IMR-90 (cell line): ENCODE data around the gene RAB3IL1. TPM values are rescaled to one million over a fixed set of nuclear protein-coding genes. Genes with fewer than 3 reads are reported as not detected.
A peak's percentile ranks its signal among the peaks of the same experiment; 100 is the strongest.

Experiments used
- ATAC-seq: fragments of 200-7000 bp; cut with Tn5 transposase; 2 replicates; pipeline ENCODE4 v1.9.1; 2020; ENCODE audit warnings: low read depth, mild to moderate bottlenecking, moderate library complexity
- BruUV-seq: library from RNA; stranded (reverse); fragments of 400-500 nt; replicated peaks from 2 replicates; lab custom pipeline; 2021; lab: Mats Ljungman, UMichigan
- CTCF ChIA-PET: fragments of 300-600 bp; formaldehyde crosslinking; extraction: SDS; loops from one replicate; lab custom pipeline; 2021; ENCODE audit warnings: antibody characterized with exemption; lab: Yijun Ruan, JAX
- POLR2A ChIA-PET: fragments of 300-600 bp; sonication (Branson Sonifier 250); formaldehyde crosslinking; loops from one replicate; lab custom pipeline; 2022; ENCODE audit warnings: antibody characterized with exemption; ENCODE audit not compliant: unreplicated experiment; lab: Charles Lee
- DNase-seq: peaks from one replicate; pipeline ENCODE4 v3.0.0; 2013
- H2AFZ ChIP-seq: replicated peaks from 2 replicates; pipeline ENCODE3; 2013; ENCODE audit warnings: low read length, mild to moderate bottlenecking; ENCODE audit not compliant: poor library complexity
- H2AK5ac ChIP-seq: 2 replicates; pipeline ENCODE4 v1.6.1; 2013; ENCODE audit warnings: low read depth, low read length, inconsistent platforms
- H2AK9ac ChIP-seq: replicated peaks from 2 replicates; pipeline ENCODE3; 2013; ENCODE audit warnings: mild to moderate bottlenecking, low read depth, low read length, moderate library complexity; ENCODE audit not compliant: poor library complexity
- H2BK120ac ChIP-seq: 2 replicates; pipeline ENCODE4 v1.6.1; 2013; ENCODE audit warnings: low read depth, low read length, inconsistent platforms
- H2BK15ac ChIP-seq: 3 replicates; pipeline ENCODE4 v1.6.1; 2013; ENCODE audit warnings: low read depth, low read length, inconsistent platforms
- H2BK20ac ChIP-seq: 2 replicates; pipeline ENCODE4 v1.6.1; 2013; ENCODE audit warnings: low read depth, mild to moderate bottlenecking, inconsistent platforms, low read length, moderate library complexity
- H2BK5ac ChIP-seq: 2 replicates; pipeline ENCODE4 v1.6.1; 2013; ENCODE audit warnings: mild to moderate bottlenecking, low read depth, low read length, inconsistent platforms; ENCODE audit not compliant: poor library complexity, severe bottlenecking
- H3K14ac ChIP-seq: replicated peaks from 2 replicates; pipeline ENCODE4 v1.6.1; 2013; ENCODE audit warnings: low read depth, low read length, inconsistent platforms
- H3K18ac ChIP-seq: 2 replicates; pipeline ENCODE4 v1.6.1; 2013; ENCODE audit warnings: low read depth, low read length, control low read depth
- H3K23ac ChIP-seq: 2 replicates; pipeline ENCODE4 v1.6.1; 2013; ENCODE audit warnings: low read depth, low read length, inconsistent platforms
- H3K27ac ChIP-seq: 2 replicates; pipeline ENCODE4 v1.5.1; 2013; ENCODE audit warnings: mild to moderate bottlenecking, control low read depth, low read length; ENCODE audit not compliant: insufficient read depth
- H3K27me3 ChIP-seq: 2 replicates; pipeline ENCODE4 v1.6.1; 2013; ENCODE audit warnings: low read length; ENCODE audit not compliant: control insufficient read depth, insufficient read depth
- H3K36me3 ChIP-seq: 2 replicates; pipeline ENCODE4 v1.6.1; 2013; ENCODE audit warnings: low read length, mixed read lengths; ENCODE audit not compliant: control insufficient read depth, insufficient read depth
- H3K4ac ChIP-seq: 2 replicates; pipeline ENCODE4 v1.6.1; 2013; ENCODE audit warnings: low read depth, low read length, inconsistent platforms
- H3K4me1 ChIP-seq: 2 replicates; pipeline ENCODE4 v1.6.1; 2013; ENCODE audit warnings: low read length, mixed read lengths; ENCODE audit not compliant: control insufficient read depth, insufficient read depth
- H3K4me2 ChIP-seq: 2 replicates; pipeline ENCODE4 v1.6.1; 2013; ENCODE audit warnings: low read depth, mild to moderate bottlenecking, control low read depth, low read length, moderate library complexity
- H3K4me3 ChIP-seq: 2 replicates; pipeline ENCODE4 v1.5.1; 2013; ENCODE audit warnings: low read depth, mild to moderate bottlenecking, control low read depth, low read length, moderate library complexity; ENCODE audit not compliant: insufficient read depth
- H3K56ac ChIP-seq: 2 replicates; pipeline ENCODE4 v1.6.1; 2013; ENCODE audit warnings: low read length, inconsistent platforms; ENCODE audit not compliant: insufficient read depth; ENCODE audit errors: extremely low read depth
- H3K79me1 ChIP-seq, 2 experiments: 2 replicates each; pipeline ENCODE4 v1.6.1; 2013; ENCODE audit warnings: low read length in 2 of 2, inconsistent platforms in 1 of 2, low read depth in 1 of 2
- H3K9ac ChIP-seq: 2 replicates; pipeline ENCODE4 v1.6.1; 2013; ENCODE audit warnings: low read depth, low read length, control low read depth
- H3K9me1 ChIP-seq: 2 replicates; pipeline ENCODE4 v1.6.1; 2013; ENCODE audit warnings: low read length, inconsistent platforms; ENCODE audit not compliant: insufficient read depth
- H3K9me3 ChIP-seq: 2 replicates; pipeline ENCODE4 v1.6.1; 2013; ENCODE audit warnings: low read length; ENCODE audit not compliant: control insufficient read depth, insufficient read depth
- H4K20me1 ChIP-seq: 2 replicates; pipeline ENCODE4 v1.6.1; 2013; ENCODE audit warnings: low read length, inconsistent platforms; ENCODE audit not compliant: insufficient read depth
- H4K5ac ChIP-seq: 2 replicates; pipeline ENCODE4 v1.6.1; 2013; ENCODE audit warnings: mild to moderate bottlenecking, low read depth, low read length, control low read depth
- H4K8ac ChIP-seq, 2 experiments: 2 replicates each; pipeline ENCODE4 v1.6.1; 2013; ENCODE audit warnings: low read depth in 2 of 2, low read length in 2 of 2, control low read depth in 1 of 2, inconsistent platforms in 1 of 2
- H4K91ac ChIP-seq: 2 replicates; pipeline ENCODE4 v1.6.1; 2013; ENCODE audit warnings: low read depth, low read length, inconsistent platforms; ENCODE audit not compliant: insufficient read depth
- BHLHE40 ChIP-seq: fragments of 150-350 bp; IDR thresholded peaks from 2 replicates; pipeline ENCODE4 v1.6.1; 2016; ENCODE audit warnings: mild to moderate bottlenecking, low read depth, low read length
- CEBPB ChIP-seq: IDR thresholded peaks from 2 replicates; pipeline ENCODE4 v1.6.1; 2012; ENCODE audit warnings: low read depth, low read length, improper control_type of control experiment
- CHD1 ChIP-seq: IDR thresholded peaks from 2 replicates; pipeline ENCODE4 v1.6.1; 2012; ENCODE audit warnings: low read depth, low read length, improper control_type of control experiment
- FOS ChIP-seq: fragments of 150-350 bp; IDR thresholded peaks from 2 replicates; pipeline ENCODE4 v1.6.1; 2016; ENCODE audit warnings: low read depth, low read length
- MAFK ChIP-seq: IDR thresholded peaks from 2 replicates; pipeline ENCODE4 v1.6.1; 2012; ENCODE audit warnings: low read depth, low read length, improper control_type of control experiment
- MAZ ChIP-seq: IDR thresholded peaks from 2 replicates; pipeline ENCODE4 v1.6.1; 2012; ENCODE audit warnings: low read depth, mild to moderate bottlenecking, low read length, improper control_type of control experiment, moderate library complexity, borderline replicate concordance
- MXI1 ChIP-seq: IDR thresholded peaks from 2 replicates; pipeline ENCODE4 v1.6.1; 2012; ENCODE audit warnings: low read depth, mild to moderate bottlenecking, low read length, moderate library complexity, borderline replicate concordance
- NFE2L2 ChIP-seq: fragments of 150-350 bp; IDR thresholded peaks from 2 replicates; pipeline ENCODE4 v1.6.1; 2016; ENCODE audit warnings: low read depth, mild to moderate bottlenecking, low read length
- POLR2A ChIP-seq: IDR thresholded peaks from 2 replicates; pipeline ENCODE4 v1.6.1; 2012; ENCODE audit warnings: mild to moderate bottlenecking, low read depth, low read length
- RAD21 ChIP-seq: IDR thresholded peaks from 2 replicates; pipeline ENCODE4 v1.6.1; 2012; ENCODE audit warnings: low read length, improper control_type of control experiment
- RFX5 ChIP-seq: IDR thresholded peaks from 2 replicates; pipeline ENCODE4 v1.8.0; 2012; ENCODE audit warnings: low read depth, mild to moderate bottlenecking, low read length, moderate library complexity
- SMC3 ChIP-seq: fragments of 150-350 bp; IDR thresholded peaks from 2 replicates; pipeline ENCODE4 v1.6.1; 2016; ENCODE audit warnings: low read depth, mild to moderate bottlenecking, antibody characterized with exemption, low read length, moderate library complexity
- WGBS, 2 experiments: methylation state at CpG; one replicate each; pipeline versions ENCODE4 v1.1.5 to v1.1.7; 2013; ENCODE audit warnings: missing lambda C conversion rate in 2 of 2; ENCODE audit not compliant: insufficient read length in 1 of 2; ENCODE audit errors: extremely low coverage in 2 of 2; 5-methylcytosine and 5-hydroxymethylcytosine counted together
- dilution Hi-C: fragments of 300-500 bp; cut with HindIII; formaldehyde crosslinking; loops from one replicate; pipeline ENCODE4 v1.14.3; 2018; ENCODE audit warnings: low sequenced_read_pairs; ENCODE audit not compliant: unreplicated experiment
- in situ Hi-C: fragments of 300-500 bp; cut with MboI; formaldehyde crosslinking; loops from 3 replicates; pipeline ENCODE4 v1.14.3; 2019; ENCODE audit warnings: low sequenced_read_pairs, inconsistent platforms, mixed read lengths
- intact Hi-C: fragments of 100-400 bp; cut with micrococcal nuclease; formaldehyde crosslinking; loops from 2 replicates; pipeline ENCODE4 v1.10.0; 2022
- polyA plus RNA-seq, 3 experiments: library from polyadenylated mRNA; depleted of rRNA; stranded (reverse); fragments of >200 nt; gene quantifications; 2 replicates each; pipeline ENCODE4 v1.2.3, GENCODE V29; 2012; ENCODE audit warnings: low replicate concordance in 1 of 3
- total RNA-seq: library from RNA; depleted of rRNA; stranded (reverse); fragments of >200 nt; gene quantifications from 2 replicates; pipeline ENCODE4 v1.2.3, GENCODE V29; 2012
- TF ChIP-seq, protein P1 (sequence below): fragments of 150-350 bp; IDR thresholded peaks from 2 replicates; pipeline ENCODE4 v1.6.1; 2017; ENCODE audit warnings: mild to moderate bottlenecking, antibody characterized with exemption, low read length, low read depth
- TF ChIP-seq, protein P2 (sequence below): fragments of 150-350 bp; IDR thresholded peaks from 2 replicates; pipeline ENCODE4 v1.6.1; 2016; ENCODE audit warnings: low read depth, mild to moderate bottlenecking, low read length, moderate library complexity, borderline replicate concordance
- TF ChIP-seq, protein P3 (sequence below): conservative IDR thresholded peaks from 2 replicates; pipeline ENCODE4 v1.5.1; 2012; ENCODE audit warnings: mild to moderate bottlenecking, low read depth, low read length, improper control_type of control experiment

The RAB3IL1 gene
- total and polyA plus RNA-seq, 2 of the 4 experiments (the other 2 are of a cell fraction), result 0.72 to 1.9 TPM

DNA sequence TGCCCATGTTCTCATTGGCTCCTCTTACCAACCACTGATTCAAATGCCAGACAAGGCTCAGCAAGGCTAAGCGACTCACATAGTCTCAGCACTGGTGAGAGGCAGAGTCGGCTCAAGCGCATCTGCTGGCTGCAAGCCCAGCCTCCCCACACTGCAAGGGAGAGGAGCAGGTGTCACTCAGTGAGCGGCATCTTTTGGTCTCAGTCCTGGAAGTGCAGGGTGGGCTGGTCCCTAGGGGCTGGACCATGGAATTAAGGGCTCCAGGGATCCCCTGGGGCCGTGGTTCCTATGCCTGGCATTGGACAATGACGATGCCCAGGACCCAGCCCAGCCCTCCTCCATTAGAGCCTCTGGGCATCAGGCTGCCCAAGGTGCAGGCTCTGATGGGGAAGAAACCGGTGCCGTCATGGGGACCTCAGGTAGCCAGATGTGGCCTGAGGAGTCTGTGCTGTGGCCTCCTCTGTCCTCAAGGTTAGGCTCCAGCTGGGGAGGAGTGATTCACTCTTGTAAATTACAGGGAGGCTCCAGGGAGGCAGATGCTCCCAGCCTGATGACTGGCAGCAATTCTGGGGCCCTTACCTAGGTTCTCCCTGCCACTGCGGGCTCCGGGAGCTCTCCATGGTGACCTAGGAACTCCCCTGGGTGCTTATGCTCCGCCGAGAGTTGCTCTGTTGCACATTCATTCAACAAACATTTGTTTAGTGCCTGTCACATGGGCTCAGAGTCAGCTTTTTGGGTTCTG lies 61.3 kb downstream of the RAB3IL1 start:
- H3K4me3 ChIP-seq, result no peak overlapping the region
- no TSS peak for BruUV-seq
- peak; percentile 11 for DNase-seq
- no peak overlapping the region for H4K5ac ChIP-seq
- H3K18ac ChIP-seq, result no peak overlapping the region
- H3K4me1 ChIP-seq, result no peaks in the 10 kb centered on the region
- no peak overlapping the region for H3K4ac ChIP-seq
- no peaks in the 10 kb centered on the region for H3K9me3 ChIP-seq
- no peak overlapping the region for H3K56ac ChIP-seq
- no peak overlapping the region for H4K8ac ChIP-seq
- H3K27ac ChIP-seq, result no peak overlapping the region
- intact Hi-C loops (no loop called here), dilution Hi-C loops (no loop called here), in situ Hi-C loops (loop anchor here (25.0 kb wide), 1 partner anchor 456 kb away; no protein-coding TSS in a partner anchor)
- H2BK5ac ChIP-seq, result no peak overlapping the region
- no peak overlapping the region for H2BK20ac ChIP-seq
- H2BK120ac ChIP-seq, result no peak overlapping the region
- no peak overlapping the region for H2AFZ ChIP-seq
- ChIA-PET CTCF (no interaction called here), POLR2A (no interaction called here)
- H3K9me1 ChIP-seq, result no peaks in the 10 kb centered on the region
- no peak overlapping the region for H2AK5ac ChIP-seq
- H4K20me1 ChIP-seq, result peaks cover 4% of the 10 kb centered on the region
- H3K23ac ChIP-seq, result no peak overlapping the region
- H2BK15ac ChIP-seq, result no peak overlapping the region
- H4K91ac ChIP-seq, result no peak overlapping the region
- no peaks in the 10 kb centered on the region for H3K27me3 ChIP-seq
- H3K9ac ChIP-seq, result no peak overlapping the region
- no peaks in the 10 kb centered on the region; a peak in 1 of 4 replicates for H3K79me1 ChIP-seq
- H3K4me2 ChIP-seq, result no peak overlapping the region
- 100% methylated on average over 4 of the region's 12 CpGs; no CpG with 5 or more reads in 1 of the 2 experiments for WGBS, 2 experiments
- peaks cover 50% of the 10 kb centered on the region for H3K36me3 ChIP-seq
- no peak; the same call in 1 of the 2 replicates for ATAC-seq
- H2AK9ac ChIP-seq, result no peak overlapping the region
- no peak overlapping the region for H3K14ac ChIP-seq
- TF ChIP-seq MAFK (no peak), CHD1 (no peak), CEBPB (no peak), POLR2A (no peak), MAZ (no peak), SMC3 (no peak), FOS (no peak), MXI1 (no peak), BHLHE40 (no peak), RFX5 (no peak), NFE2L2 (no peak), RAD21 (no peak)
- TF ChIP-seq, protein P1, sequence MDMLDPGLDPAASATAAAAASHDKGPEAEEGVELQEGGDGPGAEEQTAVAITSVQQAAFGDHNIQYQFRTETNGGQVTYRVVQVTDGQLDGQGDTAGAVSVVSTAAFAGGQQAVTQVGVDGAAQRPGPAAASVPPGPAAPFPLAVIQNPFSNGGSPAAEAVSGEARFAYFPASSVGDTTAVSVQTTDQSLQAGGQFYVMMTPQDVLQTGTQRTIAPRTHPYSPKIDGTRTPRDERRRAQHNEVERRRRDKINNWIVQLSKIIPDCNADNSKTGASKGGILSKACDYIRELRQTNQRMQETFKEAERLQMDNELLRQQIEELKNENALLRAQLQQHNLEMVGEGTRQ, result no peak
- TF ChIP-seq, protein P2, sequence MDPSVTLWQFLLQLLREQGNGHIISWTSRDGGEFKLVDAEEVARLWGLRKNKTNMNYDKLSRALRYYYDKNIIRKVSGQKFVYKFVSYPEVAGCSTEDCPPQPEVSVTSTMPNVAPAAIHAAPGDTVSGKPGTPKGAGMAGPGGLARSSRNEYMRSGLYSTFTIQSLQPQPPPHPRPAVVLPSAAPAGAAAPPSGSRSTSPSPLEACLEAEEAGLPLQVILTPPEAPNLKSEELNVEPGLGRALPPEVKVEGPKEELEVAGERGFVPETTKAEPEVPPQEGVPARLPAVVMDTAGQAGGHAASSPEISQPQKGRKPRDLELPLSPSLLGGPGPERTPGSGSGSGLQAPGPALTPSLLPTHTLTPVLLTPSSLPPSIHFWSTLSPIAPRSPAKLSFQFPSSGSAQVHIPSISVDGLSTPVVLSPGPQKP, result no peak
- TF ChIP-seq, protein P3, sequence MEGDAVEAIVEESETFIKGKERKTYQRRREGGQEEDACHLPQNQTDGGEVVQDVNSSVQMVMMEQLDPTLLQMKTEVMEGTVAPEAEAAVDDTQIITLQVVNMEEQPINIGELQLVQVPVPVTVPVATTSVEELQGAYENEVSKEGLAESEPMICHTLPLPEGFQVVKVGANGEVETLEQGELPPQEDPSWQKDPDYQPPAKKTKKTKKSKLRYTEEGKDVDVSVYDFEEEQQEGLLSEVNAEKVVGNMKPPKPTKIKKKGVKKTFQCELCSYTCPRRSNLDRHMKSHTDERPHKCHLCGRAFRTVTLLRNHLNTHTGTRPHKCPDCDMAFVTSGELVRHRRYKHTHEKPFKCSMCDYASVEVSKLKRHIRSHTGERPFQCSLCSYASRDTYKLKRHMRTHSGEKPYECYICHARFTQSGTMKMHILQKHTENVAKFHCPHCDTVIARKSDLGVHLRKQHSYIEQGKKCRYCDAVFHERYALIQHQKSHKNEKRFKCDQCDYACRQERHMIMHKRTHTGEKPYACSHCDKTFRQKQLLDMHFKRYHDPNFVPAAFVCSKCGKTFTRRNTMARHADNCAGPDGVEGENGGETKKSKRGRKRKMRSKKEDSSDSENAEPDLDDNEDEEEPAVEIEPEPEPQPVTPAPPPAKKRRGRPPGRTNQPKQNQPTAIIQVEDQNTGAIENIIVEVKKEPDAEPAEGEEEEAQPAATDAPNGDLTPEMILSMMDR, result no peak
